T-helper 2 cell treated with Interferon-gamma antibody and Interleukin-4, amounts not matched to agents 5 μg/mL and 100 μg/mL, for 36 hours (primary cell): Measurements from ENCODE around the gene MTRR.

Experiments
- DNase-seq: peaks from one replicate; pipeline ENCODE4 v3.0.0; 2021; ENCODE audit warnings: low spot score
- H3K27ac Mint-ChIP-seq: one replicate; pipeline ENCODE4 v1.8.0; 2021; ENCODE audit warnings: mild to moderate bottlenecking, mixed read lengths
- H3K27me3 Mint-ChIP-seq: one replicate; pipeline ENCODE4 v1.8.0; 2021; ENCODE audit warnings: low read depth, mixed read lengths
- H3K36me3 Mint-ChIP-seq: one replicate; pipeline ENCODE4 v1.8.0; 2021; ENCODE audit warnings: low read depth, mixed read lengths
- H3K4me1 Mint-ChIP-seq: one replicate; pipeline ENCODE4 v1.8.0; 2021; ENCODE audit warnings: low read depth, mixed read lengths
- H3K4me3 Mint-ChIP-seq: one replicate; pipeline ENCODE4 v1.8.0; 2022; ENCODE audit warnings: mild to moderate bottlenecking, moderate library complexity, mixed read lengths
- H3K9me3 Mint-ChIP-seq: one replicate; pipeline ENCODE4 v1.8.0; 2021; ENCODE audit warnings: mixed read lengths

The MTRR gene

GRCh38 chr5:7849681-7850394 lies 19.1 kb upstream of the MTRR start:
- DNase-seq, result no peak
- no peaks in the 10 kb centered on the region for H3K36me3 Mint-ChIP-seq
- peaks cover 5% of the 10 kb centered on the region for H3K9me3 Mint-ChIP-seq
- H3K4me3 Mint-ChIP-seq, result peak overlapping the region; percentile 60
- H3K4me1 Mint-ChIP-seq, result peaks cover 18% of the 10 kb centered on the region
- peaks cover 56% of the 10 kb centered on the region for H3K27me3 Mint-ChIP-seq
- no peak overlapping the region for H3K27ac Mint-ChIP-seq

- no peak for DNase-seq
Observed at GRCh38 chr5:7850395-7851239, 18.3 kb upstream of the MTRR start, which contains the start of gene CFAP90. TSS of gene CFAP90 (minus strand) at chr5:7851133. CDS start at chr5:7851021, 112 bp downstream.

GRCh38 chr5:7851240-7851592 lies 17.7 kb upstream of the MTRR start:
- Mint-ChIP-seq H3K36me3 (no peaks in the 10 kb centered on the region), H3K9me3 (peaks cover 5% of the 10 kb centered on the region), H3K4me3 (peak overlapping the region; percentile 78), H3K27me3 (peaks cover 56% of the 10 kb centered on the region), H3K4me1 (peaks cover 18% of the 10 kb centered on the region), H3K27ac (no peak overlapping the region)
- no peak for DNase-seq

More at GRCh38 chr5:7850395-7851239, 18.3 kb upstream of the MTRR start, which contains the start of gene CFAP90:
- Mint-ChIP-seq H3K4me1 (peaks cover 18% of the 10 kb centered on the region), H3K4me3 (peak within 1 kb of the TSS; percentile 78), H3K36me3 (no peaks in the 10 kb centered on the region), H3K9me3 (peaks cover 5% of the 10 kb centered on the region), H3K27ac (no peak within 1 kb of the TSS), H3K27me3 (peaks cover 55% of the 10 kb centered on the region)

- no peak for DNase-seq
- Mint-ChIP-seq H3K9me3 (peaks cover 5% of the 10 kb centered on the region), H3K27ac (no peak overlapping the region), H3K4me3 (peak overlapping the region; percentile 8), H3K4me1 (peaks cover 19% of the 10 kb centered on the region), H3K36me3 (peaks cover 1% of the 10 kb centered on the region), H3K27me3 (peaks cover 51% of the 10 kb centered on the region)
Observed at GRCh38 chr5:7851617-7852289, 17.2 kb upstream of the MTRR start.

- Mint-ChIP-seq H3K27ac (no peak overlapping the region), H3K27me3 (peaks cover 43% of the 10 kb centered on the region), H3K4me3 (no peak overlapping the region), H3K4me1 (peaks cover 25% of the 10 kb centered on the region), H3K9me3 (peaks cover 5% of the 10 kb centered on the region), H3K36me3 (peaks cover 4% of the 10 kb centered on the region)
- DNase-seq, result no peak
Observed at GRCh38 chr5:7852542-7852941, 16.4 kb upstream of the MTRR start.

GRCh38 chr5:7852988-7853387 lies 16.0 kb upstream of the MTRR start:
- Mint-ChIP-seq H3K4me3 (no peak overlapping the region), H3K36me3 (peaks cover 6% of the 10 kb centered on the region), H3K4me1 (peaks cover 29% of the 10 kb centered on the region), H3K9me3 (peaks cover 5% of the 10 kb centered on the region), H3K27me3 (peaks cover 39% of the 10 kb centered on the region), H3K27ac (no peak overlapping the region)
- DNase-seq, result no peak

GRCh38 chr5:7855611-7856010 lies 13.3 kb upstream of the MTRR start:
- Mint-ChIP-seq H3K9me3 (peaks cover 5% of the 10 kb centered on the region), H3K36me3 (peaks cover 19% of the 10 kb centered on the region), H3K4me1 (peaks cover 47% of the 10 kb centered on the region), H3K27me3 (peaks cover 17% of the 10 kb centered on the region), H3K27ac (no peak overlapping the region), H3K4me3 (no peak overlapping the region)
- DNase-seq, result no peak

- DNase-seq, result peak; percentile 25
- H3K4me1 Mint-ChIP-seq, result peaks cover 41% of the 10 kb centered on the region
- H3K4me3 Mint-ChIP-seq, result no peak overlapping the region
- H3K9me3 Mint-ChIP-seq, result peaks cover 5% of the 10 kb centered on the region
- peak overlapping the region; percentile 0 for H3K27ac Mint-ChIP-seq
- H3K36me3 Mint-ChIP-seq, result peaks cover 24% of the 10 kb centered on the region
- peaks cover 12% of the 10 kb centered on the region for H3K27me3 Mint-ChIP-seq
Observed at GRCh38 chr5:7856855-7857254, 12.1 kb upstream of the MTRR start.

GRCh38 chr5:7857361-7857760 lies 11.6 kb upstream of the MTRR start:
- peak overlapping the region; percentile 88 for H3K27ac Mint-ChIP-seq
- DNase-seq, result no peak
- H3K4me3 Mint-ChIP-seq, result peak overlapping the region; percentile 59
- H3K36me3 Mint-ChIP-seq, result peaks cover 25% of the 10 kb centered on the region
- H3K27me3 Mint-ChIP-seq, result peaks cover 12% of the 10 kb centered on the region
- H3K9me3 Mint-ChIP-seq, result peaks cover 5% of the 10 kb centered on the region
- H3K4me1 Mint-ChIP-seq, result peaks cover 36% of the 10 kb centered on the region

GRCh38 chr5:7857926-7858632 lies 10.9 kb upstream of the MTRR start:
- peaks cover 3% of the 10 kb centered on the region for H3K9me3 Mint-ChIP-seq
- peak overlapping the region; percentile 59 for H3K4me3 Mint-ChIP-seq
- H3K27ac Mint-ChIP-seq, result peak overlapping the region; percentile 88
- H3K4me1 Mint-ChIP-seq, result peaks cover 31% of the 10 kb centered on the region
- DNase-seq, result peak; percentile 22
- H3K27me3 Mint-ChIP-seq, result peaks cover 12% of the 10 kb centered on the region
- H3K36me3 Mint-ChIP-seq, result peaks cover 31% of the 10 kb centered on the region

- no peaks in the 10 kb centered on the region for H3K9me3 Mint-ChIP-seq
- H3K27me3 Mint-ChIP-seq, result no peaks in the 10 kb centered on the region
- H3K4me1 Mint-ChIP-seq, result peaks cover 36% of the 10 kb centered on the region
- H3K27ac Mint-ChIP-seq, result no peak overlapping the region
- peak overlapping the region; percentile 26 for H3K4me3 Mint-ChIP-seq
- H3K36me3 Mint-ChIP-seq, result peaks cover 49% of the 10 kb centered on the region
- DNase-seq, result no peak
Observed at GRCh38 chr5:7866196-7866595, 2.8 kb upstream of the MTRR start.

- H3K27me3 Mint-ChIP-seq, result no peaks in the 10 kb centered on the region
- H3K9me3 Mint-ChIP-seq, result no peaks in the 10 kb centered on the region
- H3K36me3 Mint-ChIP-seq, result peaks cover 53% of the 10 kb centered on the region
- no peak overlapping the region for H3K27ac Mint-ChIP-seq
- H3K4me3 Mint-ChIP-seq, result peak overlapping the region; percentile 26
- no peak for DNase-seq
- peaks cover 44% of the 10 kb centered on the region for H3K4me1 Mint-ChIP-seq
Observed at GRCh38 chr5:7867260-7867659, 1.7 kb upstream of the MTRR start.

GRCh38 chr5:7868427-7868772 lies 548 bp upstream of the MTRR start:
- Mint-ChIP-seq H3K27ac (peak overlapping the region; percentile 95), H3K36me3 (peaks cover 52% of the 10 kb centered on the region), H3K4me1 (peaks cover 54% of the 10 kb centered on the region), H3K9me3 (no peaks in the 10 kb centered on the region), H3K27me3 (no peaks in the 10 kb centered on the region), H3K4me3 (peak overlapping the region; percentile 99)
- no peak for DNase-seq
